GM18517 (cell line): Measurements from ENCODE around the gene BPIFB6.

Experiments
- ATAC-seq: cut with Tn5 transposase; IDR thresholded peaks from one replicate; pipeline ENCODE4 v1.9.1; 2021; ENCODE audit warnings: mild to moderate bottlenecking, moderate library complexity; ENCODE audit not compliant: unreplicated experiment

Gene BPIFB6

DNA sequence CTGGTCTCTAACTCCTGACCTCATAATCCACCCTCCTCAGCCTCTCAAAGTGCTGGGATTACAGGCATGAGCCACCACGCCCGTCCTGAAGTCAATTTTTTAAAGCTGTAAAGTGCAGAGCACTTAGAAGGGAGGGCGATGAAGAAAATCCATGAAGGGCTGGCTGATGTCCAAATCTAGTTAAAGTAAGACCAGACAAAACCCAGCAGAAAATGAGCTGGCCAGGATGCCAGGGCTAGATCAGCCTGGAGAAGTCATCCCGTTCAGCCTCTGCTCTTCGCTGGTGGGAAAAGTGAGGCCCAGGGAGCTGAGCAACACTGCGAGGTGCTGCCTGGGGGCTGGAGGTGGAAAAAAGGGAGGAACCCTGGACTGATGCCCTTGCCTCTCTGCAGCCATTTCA is 51.1 kb downstream of the BPIFB6 start:
- no peak for ATAC-seq

GRCh38 chr20:33083544-33084340 is 52.3 kb downstream of the BPIFB6 start:
- ATAC-seq = no peak

- no peak for ATAC-seq
These were observed 53.3 kb downstream of the BPIFB6 start for GRCh38 chr20:33084722-33085121.

- ATAC-seq = no peak
These were observed 54.7 kb downstream of the BPIFB6 start for GRCh38 chr20:33086052-33086722.

DNA sequence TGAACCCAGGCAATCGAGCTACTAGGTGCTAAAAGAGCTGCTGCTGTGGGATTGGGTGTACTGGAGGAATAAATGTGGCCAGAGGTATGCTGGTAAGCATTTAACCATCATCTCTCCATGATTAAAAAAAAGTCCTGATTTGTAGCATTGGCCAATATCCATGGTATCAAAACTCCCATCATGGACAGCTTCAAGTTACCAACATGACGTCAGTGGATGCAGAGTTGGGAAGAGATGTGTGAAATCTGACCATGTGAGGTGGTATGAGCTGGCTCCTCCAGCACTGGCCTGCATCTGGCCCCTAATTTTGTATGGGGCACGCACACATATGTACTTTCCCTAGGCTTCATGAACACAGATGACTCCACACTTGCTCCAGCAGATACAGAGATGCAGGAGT is 59.7 kb downstream of the BPIFB6 start:
- ATAC-seq = no peak

GRCh38 chr20:33091693-33092092 is 60.2 kb downstream of the BPIFB6 start:
- no peak for ATAC-seq

- no peak for ATAC-seq
These were observed 60.9 kb downstream of the BPIFB6 start for GRCh38 chr20:33092361-33092760.

GRCh38 chr20:33093074-33093473 is 61.6 kb downstream of the BPIFB6 start:
- ATAC-seq = no peak

DNA sequence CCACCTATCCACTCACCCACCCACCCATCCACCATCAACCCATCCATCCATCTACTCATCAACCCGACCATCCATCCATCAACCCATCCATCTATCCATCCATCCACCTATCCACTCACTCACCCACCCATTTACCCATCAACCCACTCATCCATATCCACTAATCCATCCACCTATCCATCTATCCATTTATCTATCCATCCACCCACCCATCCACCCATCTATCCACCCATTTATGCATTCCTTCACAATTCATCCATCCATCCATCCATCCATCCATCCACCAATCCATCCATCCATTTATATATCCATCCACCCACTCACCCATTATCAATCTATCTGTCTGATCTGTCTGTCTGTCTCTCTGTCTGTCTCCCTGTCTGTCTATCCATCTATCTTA is 62.1 kb downstream of the BPIFB6 start:
- no peak for ATAC-seq
